Erythroblast (primary cell): ENCODE results near the gene MYO15B.

Experiments
- GATA1 ChIP-seq: IDR thresholded peaks from 2 replicates; pipeline ENCODE4 v1.6.1; 2011; ENCODE audit warnings: low read depth, mild to moderate bottlenecking, control low read depth, low read length, moderate library complexity
- POLR2A ChIP-seq: IDR thresholded peaks from 2 replicates; pipeline ENCODE4 v1.6.1; 2011; ENCODE audit warnings: mild to moderate bottlenecking, low read length

DNA sequence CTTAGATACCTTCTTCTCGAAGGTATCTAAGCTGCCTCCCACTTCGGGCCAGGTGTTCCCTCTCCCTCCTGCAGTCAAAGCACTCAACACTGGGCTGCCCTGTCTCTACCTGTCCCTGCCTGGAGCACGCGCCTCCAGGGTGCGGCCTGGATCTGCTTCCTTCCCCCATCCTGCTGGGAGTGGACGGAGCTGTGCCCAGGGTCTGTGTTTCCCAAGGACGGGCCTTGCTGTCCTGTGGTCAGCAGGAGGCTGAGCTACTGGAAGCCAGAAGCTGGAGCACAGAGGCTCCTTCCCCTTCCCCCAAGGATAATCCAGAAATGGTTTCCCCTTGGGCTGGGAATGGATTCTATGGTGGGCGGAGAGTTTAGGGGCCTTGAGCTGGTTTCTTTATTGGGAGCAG lies 45.4 kb upstream of the MYO15B start:
- no peak for TF ChIP-seq POLR2A
- no peak for TF ChIP-seq GATA1
